C4-2B (cell line): Measurements from ENCODE around the gene LATS2.

ENCODE experiments used
- CTCF ChIP-seq: fragments of 450-650 bp; conservative IDR thresholded peaks from 2 replicates; pipeline ENCODE4 v1.5.1; 2017; ENCODE audit warnings: mild to moderate bottlenecking
- ZFX ChIP-seq: fragments of 450-650 bp; IDR thresholded peaks from 2 replicates; pipeline ENCODE4 v1.6.1; 2017

- TF ChIP-seq CTCF = no peak
- TF ChIP-seq ZFX = no peak
These were observed 52.4 kb downstream of the LATS2 start for GRCh38 chr13:21009036-21009435.
